K562 (cell line): ENCODE measurements around the gene MAP3K7CL. TPM values are rescaled to one million over a fixed set of nuclear protein-coding genes. Genes with fewer than 3 reads are reported as not detected.
A peak's percentile ranks its signal among the peaks of the same experiment; 100 is the strongest.

Experiments used
- ATAC-seq: fragments of 200-7000 bp; cut with Tn5 transposase; 3 replicates; pipeline ENCODE4 v1.9.1; 2020; ENCODE audit warnings: moderate library complexity
- BruUV-seq: library from RNA; stranded (reverse); fragments of 400-500 nt; replicated peaks from 2 replicates; lab custom pipeline; 2021; lab: Mats Ljungman, UMichigan
- CTCF ChIA-PET: fragments of 300-600 bp; formaldehyde crosslinking; extraction: SDS; loops from one replicate; lab custom pipeline; 2021; ENCODE audit warnings: low intra/inter-chr PET ratio; lab: Yijun Ruan, JAX
- POLR2A ChIA-PET: fragments of 300-600, 350-650 bp; sonication (Branson Sonifier 250); formaldehyde crosslinking; extraction: SDS; loops from one replicate; lab custom pipeline; 2021; ENCODE audit warnings: antibody characterized with exemption, inconsistent platforms; lab: Yijun Ruan, JAX
- DNase-seq, 4 experiments: peaks; one replicate each; pipeline versions ENCODE4 v3.0.0 to v3.0.0-alpha.2; 2011 to 2018; ENCODE audit warnings: low spot score in 3 of 4, mixed read lengths in 3 of 4; ENCODE audit errors: extremely low read depth in 1 of 4
- FAIRE-seq: peaks from 2 replicates; lab custom pipeline; 2011; peaks lifted over from hg19 to GRCh38; lab: Jason Lieb, UNC
- H2AFZ ChIP-seq: 2 replicates; pipeline ENCODE4 v1.6.0; 2011; ENCODE audit warnings: low read depth, low read length, control low read depth, inconsistent platforms
- H3K27ac ChIP-seq: fragments of 200-600 bp; 3 replicates; pipeline ENCODE4 v1.8.0; 2011; ENCODE audit warnings: low read depth, mild to moderate bottlenecking, control low read depth, inconsistent platforms, low read length, moderate library complexity, mixed read lengths; ENCODE audit errors: extremely low read depth
- H3K27me3 ChIP-seq, 2 experiments: fragments of 300-600 bp in 1 of 2; 2 replicates in 1 of 2; 3 replicates in 1 of 2; pipeline versions ENCODE4 v1.6.0 to v1.8.0; 2011; ENCODE audit warnings: inconsistent platforms in 2 of 2, low read length in 2 of 2, mild to moderate bottlenecking in 1 of 2, mixed read lengths in 1 of 2, moderate library complexity in 1 of 2; ENCODE audit not compliant: control insufficient read depth in 2 of 2, insufficient read depth in 2 of 2
- H3K36me3 ChIP-seq: fragments of 300-600 bp; 3 replicates; pipeline ENCODE4 v1.8.0; 2011; ENCODE audit warnings: mild to moderate bottlenecking, low read length, inconsistent platforms; ENCODE audit not compliant: control insufficient read depth, insufficient read depth
- H3K4me1 ChIP-seq, 2 experiments: fragments of 200-600 bp in 1 of 2; replicated peaks in 1 of 2; 2 replicates in 1 of 2; 3 replicates in 1 of 2; pipeline versions ENCODE4 v1.5.1 to v1.8.0; 2011; ENCODE audit warnings: inconsistent platforms in 2 of 2, low read length in 2 of 2, mild to moderate bottlenecking in 1 of 2, mixed read lengths in 1 of 2, moderate library complexity in 1 of 2; ENCODE audit not compliant: control insufficient read depth in 2 of 2, insufficient read depth in 2 of 2
- H3K4me2 ChIP-seq: 2 replicates; pipeline ENCODE4 v1.6.1; 2011; ENCODE audit warnings: low read length, control low read depth, inconsistent platforms, mixed read lengths; ENCODE audit not compliant: insufficient read depth
- H3K4me3 ChIP-seq: fragments of 200-600 bp; sonication (generic), shearing (Covaris generic); 2 replicates; pipeline ENCODE4 v1.5.1; 2016; ENCODE audit warnings: control low read depth, inconsistent platforms
- H3K79me2 ChIP-seq: fragments of 200-600 bp; 3 replicates; pipeline ENCODE4 v1.8.0; 2011; ENCODE audit warnings: low read length, inconsistent platforms; ENCODE audit not compliant: control insufficient read depth, insufficient read depth
- H3K9ac ChIP-seq, 2 experiments: 2 replicates each; pipeline versions ENCODE4 v1.6.0 to v1.6.1; 2011; ENCODE audit warnings: low read depth in 2 of 2, low read length in 2 of 2, control low read depth in 1 of 2, inconsistent platforms in 1 of 2, mild to moderate bottlenecking in 1 of 2, mixed read lengths in 1 of 2; ENCODE audit not compliant: insufficient read depth in 1 of 2
- H3K9me1 ChIP-seq: one replicate; pipeline ENCODE4 v1.6.0; 2011; ENCODE audit warnings: inconsistent platforms, mild to moderate bottlenecking, low read length, moderate library complexity; ENCODE audit not compliant: control insufficient read depth, insufficient read depth
- H3K9me3 ChIP-seq: replicated peaks from 2 replicates; pipeline ENCODE4 v1.5.1; 2011; ENCODE audit warnings: low read depth, low read length, inconsistent platforms; ENCODE audit not compliant: control insufficient read depth, insufficient read depth
- H4K20me1 ChIP-seq: replicated peaks from 2 replicates; pipeline ENCODE4 v1.6.1; 2011; ENCODE audit warnings: low read length, inconsistent platforms, mixed read lengths; ENCODE audit not compliant: control insufficient read depth, insufficient read depth
- CBX8 ChIP-seq: fragments of 200-600 bp; sonication (generic); IDR thresholded peaks from 2 replicates; pipeline ENCODE4 v1.6.1; 2012; ENCODE audit warnings: borderline replicate concordance, mixed run types, low read depth, mild to moderate bottlenecking, moderate library complexity, mixed read lengths, low read length, control low read depth, inconsistent platforms; ENCODE audit not compliant: poor library complexity, severe bottlenecking; ENCODE audit errors: extremely low read depth
- CEBPB ChIP-seq: fragments of 450-650 bp; IDR thresholded peaks from 2 replicates; pipeline ENCODE4 v1.6.1; 2016; ENCODE audit warnings: missing genetic modification characterization, missing compliant biosample characterization
- CEBPG ChIP-seq, 3 experiments: fragments of 200-800 bp in 1 of 3; sonication (Bioruptor generic) in 1 of 3; sonication (generic) in 1 of 3; formaldehyde crosslinking in 1 of 3; IDR thresholded peaks in 2 of 3; conservative IDR thresholded peaks in 1 of 3; 2 replicates each; pipeline versions ENCODE4 v1.6.1 to v1.8.0; 2016 to 2022; ENCODE audit warnings: missing compliant biosample characterization in 2 of 3, missing genetic modification characterization in 2 of 3, mild to moderate bottlenecking in 1 of 3, missing genetic modification reagents in 1 of 3
- DACH1 ChIP-seq: fragments of 450-650 bp; IDR thresholded peaks from 2 replicates; pipeline ENCODE4 v1.6.1; 2018; ENCODE audit not compliant: partially characterized antibody
- FOXA1 ChIP-seq: fragments of 450-650 bp; IDR thresholded peaks from 2 replicates; pipeline ENCODE4 v1.6.1; 2016; ENCODE audit warnings: mild to moderate bottlenecking, borderline replicate concordance
- MAZ ChIP-seq, 2 experiments: fragments of 450-650 bp in 1 of 2; sonication (generic) in 1 of 2; formaldehyde crosslinking; IDR thresholded peaks in 1 of 2; conservative IDR thresholded peaks in 1 of 2; 2 replicates each; pipeline versions ENCODE4 v1.4.0 to v1.5.0; 2020; ENCODE audit warnings: mild to moderate bottlenecking in 1 of 2, missing genetic modification reagents in 1 of 2
- NFIC ChIP-seq: fragments of 450-650 bp; IDR thresholded peaks from 2 replicates; pipeline ENCODE4 v1.6.1; 2017; ENCODE audit warnings: mild to moderate bottlenecking, inconsistent platforms
- PKNOX1 ChIP-seq: fragments of 450-650 bp; IDR thresholded peaks from 2 replicates; pipeline ENCODE4 v1.6.1; 2016
- TRIM28 ChIP-seq: fragments of 450-650 bp; IDR thresholded peaks from 2 replicates; pipeline ENCODE4 v1.6.1; 2017
- WGBS: fragments of 100-300 bp; shearing (Covaris generic); methylation state at CpG from one replicate; pipeline ENCODE4 v1.1.6; 2016; ENCODE audit warnings: low coverage, mixed read lengths; ENCODE audit not compliant: insufficient coverage; ENCODE audit errors: missing lambda C conversion rate; 5-methylcytosine and 5-hydroxymethylcytosine counted together
- in situ Hi-C: fragments of 300-500 bp; cut with MboI; formaldehyde crosslinking; loops from 4 replicates; pipeline ENCODE4 v1.15.0; 2018; ENCODE audit warnings: inconsistent platforms, mixed read lengths
- intact Hi-C: fragments of 100-400 bp; cut with micrococcal nuclease; formaldehyde crosslinking; loops from 2 replicates; pipeline ENCODE4 v1.14.2; 2022
- polyA plus RNA-seq, 8 experiments: library from polyadenylated mRNA; depleted of rRNA in 4 of 8; stranded (reverse) in 5 of 8; unstranded in 3 of 8; fragments of >200 nt; fragmentation: Nextera tagmentation in 2 of 8; fragmentation: Illumina TruSeq in 1 of 8; extraction: Ambion mirVana in 2 of 8; extraction: Trizol in 1 of 8; gene quantifications; 2 replicates each; pipeline versions ENCODE4 v1.2.1 to v1.2.3, GENCODE V29; 2011 to 2014; ENCODE audit warnings: inconsistent platforms in 1 of 8, missing spikeins in 1 of 8
- total RNA-seq, 7 experiments: library from RNA; depleted of rRNA in 6 of 7; stranded (reverse); fragments of >200 nt in 6 of 7; fragmentation: Illumina TruSeq in 2 of 7; extraction: Trizol in 2 of 7; gene quantifications; 2 replicates each; pipeline versions ENCODE4 v1.2.1 to v1.2.3, GENCODE V29; 2011 to 2021; ENCODE audit warnings: low replicate concordance in 1 of 7
- TF ChIP-seq, protein P1 (sequence below): sonication (generic); formaldehyde crosslinking; IDR thresholded peaks from 2 replicates; pipeline ENCODE4 v1.8.0; 2022; ENCODE audit warnings: missing genetic modification reagents, mild to moderate bottlenecking, borderline replicate concordance

The MAP3K7CL gene
- total and polyA plus RNA-seq, 9 of the 15 experiments (the other 6 are each of a cell fraction or from before 2014, with no cell fraction given) = 0.13 to 0.15 (median 0.14) TPM; not detected in 6

- Histone ChIP-seq H3K79me2 (no peaks in the 10 kb centered on the region), H3K4me3 (no peak overlapping the region), H3K27me3 (peaks cover 4 to 5% of the 10 kb centered on the region in 2 experiments), H2AFZ (no peak overlapping the region), H3K9me3 (no peaks in the 10 kb centered on the region), H3K36me3 (no peaks in the 10 kb centered on the region), H4K20me1 (no peaks in the 10 kb centered on the region), H3K27ac (no peak overlapping the region), H3K4me1 (peaks cover 0 to 5% of the 10 kb centered on the region in 2 experiments; a peak in 1 of 5 replicates), H3K4me2 (no peak overlapping the region), H3K9ac (no peak overlapping the region), H3K9me1 (no peaks in the 10 kb centered on the region)
- 48% methylated on average over 4 of the region's 4 CpGs for WGBS
- BruUV-seq = no TSS peak
- no peak for FAIRE-seq
- in situ Hi-C loops (no loop called here), intact Hi-C loops (no loop called here)
- ChIA-PET CTCF (no interaction called here), POLR2A (no interaction called here)
- TF ChIP-seq CBX8 (no peak), CEBPB (tag) (peak; percentile 53; the same call in 1 of the 2 replicates), NFIC (no peak), CEBPG (CRISPR knock-in tag; IDR thresholded peaks at IDR 0.05) (no peak), CEBPG (tag; conservative IDR thresholded peaks at IDR 0.05 in 1 of 2, IDR thresholded peaks at IDR 0.05 in 1 of 2) (0 out of 4 replicates have a peak, but pooled peaks of 1 of the 2 experiments have one; percentile 48)
- no peak for ATAC-seq
- DNase-seq = no peak
Observed at GRCh38 chr21:29185633-29186032, 55.2 kb downstream of the MAP3K7CL start.

DNA sequence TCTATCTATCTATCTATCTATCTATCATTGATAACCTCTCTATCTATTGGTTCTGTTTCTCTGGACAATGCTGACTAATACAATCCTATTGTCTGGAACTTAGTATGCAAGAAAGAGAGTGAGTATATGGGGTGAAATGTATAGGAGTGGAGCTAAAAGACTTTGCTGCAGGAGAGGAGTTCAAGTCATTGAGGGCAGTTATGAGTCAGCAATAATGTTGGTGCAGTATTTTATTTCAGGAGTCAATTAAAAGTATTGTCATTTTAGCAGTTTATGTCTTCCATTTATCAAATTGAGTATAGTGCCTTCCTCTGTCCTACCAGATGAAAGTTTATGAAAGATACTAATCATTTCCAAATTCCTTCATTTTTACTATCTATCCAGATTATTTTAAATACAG, 55.8 kb downstream of the MAP3K7CL start:
- CTCF ChIA-PET = no interaction called here
- Histone ChIP-seq H3K9ac (no peak overlapping the region), H4K20me1 (no peaks in the 10 kb centered on the region), H3K4me3 (no peak overlapping the region), H3K27ac (no peak overlapping the region), H3K4me1 (peaks cover 0 to 5% of the 10 kb centered on the region in 2 experiments; a peak in 1 of 5 replicates), H3K9me3 (no peaks in the 10 kb centered on the region), H3K79me2 (no peaks in the 10 kb centered on the region), H3K27me3 (peaks cover 4 to 5% of the 10 kb centered on the region in 2 experiments; a peak in 4 of 5 replicates), H2AFZ (no peak overlapping the region), H3K36me3 (no peaks in the 10 kb centered on the region), H3K4me2 (no peak overlapping the region), H3K9me1 (no peaks in the 10 kb centered on the region)
- POLR2A ChIA-PET = no interaction called here
- BruUV-seq = no TSS peak
- ATAC-seq (no peak), DNase-seq (no peak), FAIRE-seq (no peak)
- in situ Hi-C loops (no loop called here), intact Hi-C loops (no loop called here)
- TF ChIP-seq DACH1 (peak; percentile 89), MAZ (CRISPR knock-in tag; conservative IDR thresholded peaks at IDR 0.05 in 1 of 2, IDR thresholded peaks at IDR 0.05 in 1 of 2) (no peak), PKNOX1 (no peak), FOXA1 (no peak), TRIM28 (no peak)
- TF ChIP-seq, protein P1, sequence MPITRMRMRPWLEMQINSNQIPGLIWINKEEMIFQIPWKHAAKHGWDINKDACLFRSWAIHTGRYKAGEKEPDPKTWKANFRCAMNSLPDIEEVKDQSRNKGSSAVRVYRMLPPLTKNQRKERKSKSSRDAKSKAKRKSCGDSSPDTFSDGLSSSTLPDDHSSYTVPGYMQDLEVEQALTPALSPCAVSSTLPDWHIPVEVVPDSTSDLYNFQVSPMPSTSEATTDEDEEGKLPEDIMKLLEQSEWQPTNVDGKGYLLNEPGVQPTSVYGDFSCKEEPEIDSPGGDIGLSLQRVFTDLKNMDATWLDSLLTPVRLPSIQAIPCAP = no peak
